ENCODE data around the gene PKNOX2. TPM values are rescaled to one million over a fixed set of nuclear protein-coding genes. Genes with fewer than 3 reads are reported as not detected.

PKNOX2 gene
- total and polyA plus RNA-seq, 7 donors: 0.23 to 4.7 (median 1.4) TPM

GRCh38 chr11:125253795-125254525 is 89.4 kb downstream of the PKNOX2 start:
- no peak for DNase-seq
- Histone ChIP-seq H3K4me3 (no peak overlapping the region), H3K36me3 (no peaks in the 10 kb centered on the region), H3K27ac (no peak overlapping the region), H3K27me3 (no peaks in the 10 kb centered on the region), H3K4me1 (peaks cover 0 to 3% (median 0%) of the 10 kb centered on the region in 4 donors), H3K9me3 (no peaks in the 10 kb centered on the region)
- TF ChIP-seq POLR2A (IDR thresholded peaks at IDR 0.05) (no peak), EP300 (IDR thresholded peaks at IDR 0.05) (no peak), POLR2AphosphoS5 (IDR thresholded peaks at IDR 0.05) (no peak), CTCF (IDR thresholded peaks at IDR 0.05) (no peak)
- WGBS, 2 donors: 66 to 67% methylated on average over 14 of the region's 14 CpGs
- intact Hi-C loops (cut with DNase I): no loop called here

GRCh38 chr11:125256541-125257189 is 92.1 kb downstream of the PKNOX2 start:
- no peak for DNase-seq
- 63 to 65% methylated on average over 6 of the region's 6 CpGs for WGBS, 2 donors
- no peak overlapping the region for H3K27ac ChIP-seq

DNA sequence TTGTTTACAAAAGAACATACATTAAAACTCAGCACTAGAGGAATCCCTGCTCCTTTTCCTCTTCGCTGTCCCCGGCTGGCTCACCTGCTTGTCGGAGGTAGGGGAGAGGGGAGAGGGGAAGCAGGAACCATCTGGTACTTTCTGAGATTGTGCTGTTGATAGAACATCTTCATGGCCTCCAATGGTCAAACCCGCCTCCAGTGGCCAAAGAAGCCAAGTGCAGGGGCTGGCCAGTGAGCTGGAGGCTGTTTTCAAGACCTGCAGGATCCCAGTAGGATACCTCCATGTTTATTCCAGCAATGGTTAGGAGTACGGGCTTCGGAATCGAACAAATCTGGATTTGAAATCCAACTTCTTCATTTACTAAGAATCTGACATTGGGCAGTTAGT is 92.6 kb downstream of the PKNOX2 start:
- H3K4me3 ChIP-seq: no peak overlapping the region
- no peak for DNase-seq
- no peaks in the 10 kb centered on the region for H3K27me3 ChIP-seq
- no peaks in the 10 kb centered on the region for H3K36me3 ChIP-seq
- H3K4me1 ChIP-seq: peaks cover 0 to 13% (median 2%) of the 10 kb centered on the region in 4 donors
- no peaks in the 10 kb centered on the region for H3K9me3 ChIP-seq
- H3K27ac ChIP-seq: no peak overlapping the region
- intact Hi-C loops (cut with DNase I): no loop called here
- 85 to 86% methylated on average over 7 of the region's 7 CpGs for WGBS, 2 donors
- TF ChIP-seq POLR2A (IDR thresholded peaks at IDR 0.05) (no peak), POLR2AphosphoS5 (IDR thresholded peaks at IDR 0.05) (no peak), CTCF (IDR thresholded peaks at IDR 0.05) (no peak), EP300 (IDR thresholded peaks at IDR 0.05) (no peak)

More at GRCh38 chr11:125256541-125257189, 92.1 kb downstream of the PKNOX2 start:
- H3K4me3 ChIP-seq: no peak overlapping the region
- TF ChIP-seq POLR2AphosphoS5 (IDR thresholded peaks at IDR 0.05) (no peak), CTCF (IDR thresholded peaks at IDR 0.05) (no peak)
- H3K4me1 ChIP-seq: peaks cover 0 to 9% (median 0%) of the 10 kb centered on the region in 4 donors
- no peaks in the 10 kb centered on the region for H3K27me3 ChIP-seq
- no peaks in the 10 kb centered on the region for H3K36me3 ChIP-seq
- intact Hi-C loops (cut with DNase I): no loop called here
- H3K9me3 ChIP-seq: no peaks in the 10 kb centered on the region

DNA sequence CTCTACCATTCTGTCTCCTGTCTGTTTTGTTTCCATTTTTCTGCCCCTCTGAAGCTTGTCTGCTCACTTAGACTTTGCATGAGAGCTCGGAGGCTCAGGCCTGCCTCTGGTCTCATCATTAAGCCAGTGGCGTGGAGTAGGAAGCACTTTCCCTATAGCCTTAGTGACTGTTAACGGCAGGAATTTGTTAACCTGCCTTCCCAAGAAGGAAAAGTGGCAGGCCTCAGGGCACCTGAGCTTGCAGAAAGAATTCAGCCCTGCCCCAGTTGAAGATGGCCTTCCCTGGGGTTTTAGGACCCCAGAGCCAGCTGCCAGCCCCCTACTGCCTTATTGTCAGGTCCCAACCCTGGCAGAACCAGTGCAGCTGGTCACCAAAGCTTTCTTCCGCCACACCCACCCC is 93.2 kb downstream of the PKNOX2 start:
- no peak overlapping the region for H3K27ac ChIP-seq
- H3K4me3 ChIP-seq: no peak overlapping the region
- DNase-seq: no peak
- H3K36me3 ChIP-seq: no peaks in the 10 kb centered on the region
- H3K4me1 ChIP-seq: peaks cover 0 to 19% (median 2%) of the 10 kb centered on the region in 4 donors
- no peaks in the 10 kb centered on the region for H3K9me3 ChIP-seq
- TF ChIP-seq CTCF (IDR thresholded peaks at IDR 0.05) (no peak), POLR2A (IDR thresholded peaks at IDR 0.05) (no peak), POLR2AphosphoS5 (IDR thresholded peaks at IDR 0.05) (no peak), EP300 (IDR thresholded peaks at IDR 0.05) (no peak)
- intact Hi-C loops (cut with DNase I): no loop called here
- peaks cover 0 to under 1% (median 0%) of the 10 kb centered on the region in 3 donors for H3K27me3 ChIP-seq
- WGBS, 2 donors: 71 to 83% methylated on average over 4 of the region's 4 CpGs

Data from sigmoid colon (tissue), 7 donors.